SK-N-SH (cell line): ENCODE results near the gene S1PR5. TPM values are rescaled to one million over a fixed set of nuclear protein-coding genes. Genes with fewer than 3 reads are reported as not detected.
A peak's percentile ranks its signal among the peaks of the same experiment; 100 is the strongest.

Experiments
- CTCF ChIA-PET: fragments of 300-600, 350-600 bp; formaldehyde crosslinking; extraction: SDS; loops from one replicate; lab custom pipeline; 2021; lab: Yijun Ruan, JAX
- POLR2A ChIA-PET: fragments of 350-600 bp; sonication (Branson Sonifier 250); formaldehyde crosslinking; extraction: SDS; loops from one replicate; lab custom pipeline; 2020; ENCODE audit warnings: antibody characterized with exemption, inconsistent platforms; lab: Yijun Ruan, JAX
- DNase-seq: peaks from one replicate; pipeline ENCODE4 v3.0.0; 2012
- H2AFZ ChIP-seq: fragments of 200-600 bp; sonication (generic); 2 replicates; pipeline ENCODE4 v1.8.1; 2016; ENCODE audit warnings: antibody characterized with exemption, mild to moderate bottlenecking, low read depth
- H3F3A ChIP-seq: fragments of 200-600 bp; sonication (generic); replicated peaks from 2 replicates; pipeline ENCODE3; 2016; ENCODE audit warnings: antibody characterized with exemption, mild to moderate bottlenecking; ENCODE audit not compliant: insufficient read depth
- H3K27ac ChIP-seq, 2 experiments: fragments of 200-500 bp in 1 of 2; fragments of 200-600 bp in 1 of 2; sonication (Bioruptor generic) in 1 of 2; sonication (generic), shearing (Covaris generic) in 1 of 2; 2 replicates each; pipeline versions ENCODE4 v1.5.1 to v1.6.1; 2014 to 2016; ENCODE audit warnings: low read depth in 2 of 2, inconsistent platforms in 1 of 2, low read length in 1 of 2, mild to moderate bottlenecking in 1 of 2, mixed read lengths in 1 of 2
- H3K27me3 ChIP-seq: fragments of 200-600 bp; sonication (generic), shearing (Covaris generic); 2 replicates; pipeline ENCODE4 v1.6.1; 2016; ENCODE audit warnings: mixed run types; ENCODE audit not compliant: insufficient read depth
- H3K36me3 ChIP-seq, 2 experiments: fragments of 200-500 bp in 1 of 2; fragments of 200-600 bp in 1 of 2; sonication (Bioruptor generic) in 1 of 2; sonication (generic) in 1 of 2; replicated peaks in 1 of 2; 2 replicates each; pipeline versions ENCODE3 to v1.5.1; 2014 to 2016; ENCODE audit warnings: low read length in 1 of 2, mild to moderate bottlenecking in 1 of 2; ENCODE audit not compliant: insufficient read depth in 2 of 2, control insufficient read depth in 1 of 2
- H3K4me1 ChIP-seq, 2 experiments: fragments of 200-500 bp in 1 of 2; fragments of 200-600 bp in 1 of 2; sonication (Bioruptor generic) in 1 of 2; sonication (generic), shearing (Covaris generic) in 1 of 2; 2 replicates each; pipeline versions ENCODE4 v1.5.1 to v1.6.1; 2014 to 2016; ENCODE audit warnings: low read depth in 1 of 2, low read length in 1 of 2, mixed run types in 1 of 2; ENCODE audit not compliant: insufficient read depth in 2 of 2, control insufficient read depth in 1 of 2
- H3K4me2 ChIP-seq: fragments of 200-600 bp; sonication (generic), shearing (Covaris generic); 2 replicates; pipeline ENCODE4 v1.6.1; 2017; ENCODE audit warnings: mixed run types
- H3K4me3 ChIP-seq, 2 experiments: fragments of 200-500 bp in 1 of 2; fragments of 200-600 bp in 1 of 2; sonication (Bioruptor generic) in 1 of 2; sonication (generic), shearing (Covaris generic) in 1 of 2; 2 replicates each; pipeline versions ENCODE4 v1.5.1 to v1.8.1; 2014 to 2016; ENCODE audit warnings: low read depth in 2 of 2, inconsistent platforms in 1 of 2, low read length in 1 of 2, mild to moderate bottlenecking in 1 of 2, mixed read lengths in 1 of 2, moderate library complexity in 1 of 2
- H3K79me2 ChIP-seq: fragments of 200-600 bp; sonication (generic); 2 replicates; pipeline ENCODE4 v1.8.1; 2017; ENCODE audit warnings: mild to moderate bottlenecking; ENCODE audit not compliant: insufficient read depth
- H3K9ac ChIP-seq: fragments of 200-600 bp; sonication (generic); 2 replicates; pipeline ENCODE4 v1.6.1; 2017; ENCODE audit warnings: mixed run types
- H3K9me2 ChIP-seq: fragments of 200-600 bp; sonication (generic); 2 replicates; pipeline ENCODE4 v1.6.1; 2017; ENCODE audit warnings: mixed run types
- H3K9me3 ChIP-seq: fragments of 200-600 bp; sonication (generic); 2 replicates; pipeline ENCODE4 v1.6.1; 2017; ENCODE audit warnings: mixed run types, mild to moderate bottlenecking, moderate library complexity
- H4K20me1 ChIP-seq: fragments of 200-600 bp; sonication (generic); 2 replicates; pipeline ENCODE4 v1.6.1; 2017; ENCODE audit warnings: mild to moderate bottlenecking, mixed run types; ENCODE audit not compliant: insufficient read depth
- CHD2 ChIP-seq: fragments of 150-350 bp; IDR thresholded peaks from 2 replicates; pipeline ENCODE4 v1.6.1; 2018; ENCODE audit warnings: low read length; ENCODE audit not compliant: partially characterized antibody
- ELF1 ChIP-seq: IDR thresholded peaks from 2 replicates; pipeline ENCODE4 v1.4.0; 2012
- EP300 ChIP-seq, 2 experiments: IDR thresholded peaks; 2 replicates each; pipeline versions ENCODE4 v1.4.0 to v1.6.1; 2012; ENCODE audit warnings: borderline replicate concordance in 1 of 2, low read depth in 1 of 2, low read length in 1 of 2
- FOXJ3 ChIP-seq: sonication (generic); formaldehyde crosslinking; IDR thresholded peaks from 2 replicates; pipeline ENCODE4 v1.5.1; 2020; ENCODE audit warnings: mild to moderate bottlenecking, missing genetic modification reagents
- GABPA ChIP-seq: IDR thresholded peaks from 2 replicates; pipeline ENCODE4 v1.4.0; 2012; ENCODE audit warnings: low read depth, mild to moderate bottlenecking
- GATA2 ChIP-seq: sonication (generic); formaldehyde crosslinking; IDR thresholded peaks from 2 replicates; pipeline ENCODE4 v1.5.0; 2020; ENCODE audit warnings: mild to moderate bottlenecking, missing genetic modification reagents
- IRF3 ChIP-seq: fragments of 150-350 bp; IDR thresholded peaks from 2 replicates; pipeline ENCODE4 v1.6.1; 2016; ENCODE audit warnings: mild to moderate bottlenecking, low read depth, low read length
- MEF2A ChIP-seq: IDR thresholded peaks from 2 replicates; pipeline ENCODE4 v1.4.0; 2012; ENCODE audit warnings: low read depth, borderline replicate concordance
- MXI1 ChIP-seq: IDR thresholded peaks from 2 replicates; pipeline ENCODE4 v1.6.1; 2012; ENCODE audit warnings: mild to moderate bottlenecking, low read depth, low read length, improper control_type of control experiment
- NFIC ChIP-seq: IDR thresholded peaks from 2 replicates; pipeline ENCODE4 v1.4.0; 2012; ENCODE audit warnings: borderline replicate concordance
- NRF1 ChIP-seq: IDR thresholded peaks from 2 replicates; pipeline ENCODE4 v1.6.1; 2012; ENCODE audit warnings: low read depth, mild to moderate bottlenecking, low read length
- RCOR1 ChIP-seq: fragments of 150-350 bp; IDR thresholded peaks from 2 replicates; pipeline ENCODE4 v1.6.1; 2017; ENCODE audit warnings: antibody characterized with exemption, low read length
- RFX5 ChIP-seq: IDR thresholded peaks from 2 replicates; pipeline ENCODE4 v1.6.1; 2012; ENCODE audit warnings: mild to moderate bottlenecking, improper control_type of control experiment, low read length
- RXRA ChIP-seq: IDR thresholded peaks from 2 replicates; pipeline ENCODE4 v1.4.0; 2012; ENCODE audit warnings: low read depth, mild to moderate bottlenecking, borderline replicate concordance
- TAF1 ChIP-seq: IDR thresholded peaks from 2 replicates; pipeline ENCODE4 v1.6.1; 2012; ENCODE audit warnings: low read depth, mild to moderate bottlenecking, low read length, moderate library complexity, borderline replicate concordance
- TCF12 ChIP-seq: IDR thresholded peaks from 2 replicates; pipeline ENCODE4 v1.4.0; 2012
- YY1 ChIP-seq: IDR thresholded peaks from 2 replicates; pipeline ENCODE4 v1.4.0; 2012; ENCODE audit warnings: low read depth, mild to moderate bottlenecking
- ZBTB33 ChIP-seq: IDR thresholded peaks from 2 replicates; pipeline ENCODE4 v1.4.0; 2012; ENCODE audit warnings: low read depth, borderline replicate concordance
- WGBS: methylation state at CpG from one replicate; pipeline ENCODE4 v1.1.6; 2017; ENCODE audit warnings: low lambda C conversion rate; 5-methylcytosine and 5-hydroxymethylcytosine counted together
- polyA plus RNA-seq, 3 experiments: library from polyadenylated mRNA; depleted of rRNA; stranded (reverse); fragments of >200 nt; gene quantifications; 2 replicates each; pipeline ENCODE4 v1.2.3, GENCODE V29; 2012
- TF ChIP-seq, protein P1 (sequence below): fragments of 150-350 bp; IDR thresholded peaks from 2 replicates; pipeline ENCODE4 v1.6.1; 2017; ENCODE audit warnings: antibody characterized with exemption, low read length, low read depth, borderline replicate concordance
- TF ChIP-seq, protein P2 (sequence below): fragments of 200-600 bp; sonication (generic); IDR thresholded peaks from 2 replicates; pipeline ENCODE4 v1.6.1; 2017; ENCODE audit warnings: antibody characterized with exemption, mild to moderate bottlenecking, moderate library complexity
- TF ChIP-seq, protein P3 (sequence below): IDR thresholded peaks from 2 replicates; pipeline ENCODE4; 2012

Gene S1PR5
- polyA plus RNA-seq, 1 of the 3 experiments (the other 2 are of a cell fraction): 0.36 TPM

DNA sequence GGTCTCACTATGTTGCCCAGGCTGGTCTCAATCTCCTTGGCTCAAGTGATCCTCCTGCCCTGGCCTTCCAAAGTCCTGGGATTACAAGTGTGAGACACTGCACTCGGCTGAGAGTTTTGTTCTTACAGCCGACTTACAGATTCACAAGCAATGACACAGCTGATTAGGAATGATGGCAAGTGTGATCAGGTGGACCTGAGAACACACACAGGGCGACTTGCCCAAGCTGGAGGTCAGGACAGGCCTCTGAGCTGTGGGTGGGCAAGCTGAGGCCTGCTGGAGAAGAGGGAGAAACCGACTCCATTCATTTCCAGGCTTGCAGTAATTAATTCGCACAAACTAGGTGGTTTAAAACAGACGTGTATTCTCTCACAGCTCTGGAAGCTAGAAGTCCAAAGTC lies 18.4 kb upstream of the S1PR5 start:
- CTCF ChIA-PET: interaction anchor here (0.7 to 1.6 kb wide), 4 partner anchors 26 to 1022 kb away, joined by 3 to 5 read pairs (median 3); partner anchors contain the start of gene DNM2
- no peak for TF ChIP-seq MXI1
- no peak for TF ChIP-seq EP300 (IDR thresholded peaks at IDR 0.05; ENCODE audit: borderline replicate concordance in 1 of 2, low read depth in 1 of 2, low read length in 1 of 2)
- TF ChIP-seq, protein P1, sequence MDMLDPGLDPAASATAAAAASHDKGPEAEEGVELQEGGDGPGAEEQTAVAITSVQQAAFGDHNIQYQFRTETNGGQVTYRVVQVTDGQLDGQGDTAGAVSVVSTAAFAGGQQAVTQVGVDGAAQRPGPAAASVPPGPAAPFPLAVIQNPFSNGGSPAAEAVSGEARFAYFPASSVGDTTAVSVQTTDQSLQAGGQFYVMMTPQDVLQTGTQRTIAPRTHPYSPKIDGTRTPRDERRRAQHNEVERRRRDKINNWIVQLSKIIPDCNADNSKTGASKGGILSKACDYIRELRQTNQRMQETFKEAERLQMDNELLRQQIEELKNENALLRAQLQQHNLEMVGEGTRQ: no peak
- TF ChIP-seq YY1: no peak
- no peak for TF ChIP-seq FOXJ3 (CRISPR knock-in tag)
- TF ChIP-seq RCOR1: no peak
- no peak for TF ChIP-seq ZBTB33
- TF ChIP-seq IRF3: no peak
- no peak for TF ChIP-seq RFX5
- TF ChIP-seq NRF1: no peak
- DNase-seq: no peak

GRCh38 chr19:10533646-10534386 lies 16.6 kb upstream of the S1PR5 start:
- H4K20me1 ChIP-seq: no peaks in the 10 kb centered on the region
- H3K4me1 ChIP-seq: no peaks in the 10 kb centered on the region
- no peaks in the 10 kb centered on the region for H3K36me3 ChIP-seq
- H3F3A ChIP-seq: peaks cover 9% of the 10 kb centered on the region
- no peak for DNase-seq
- ChIA-PET POLR2A (no interaction called here), CTCF (interaction anchor here (1.0 to 4.4 kb wide), 4 partner anchors 8 to 166 kb away, joined by 3 to 18 read pairs (median 4); no protein-coding TSS in a partner anchor)
- no peaks in the 10 kb centered on the region for H3K79me2 ChIP-seq
- H3K9me2 ChIP-seq: no peaks in the 10 kb centered on the region
- no peaks in the 10 kb centered on the region for H3K9me3 ChIP-seq
- no peak overlapping the region for H3K4me3 ChIP-seq
- peaks cover 12% of the 10 kb centered on the region; the same call in 1 of the 2 replicates for H3K27me3 ChIP-seq
- peak overlapping the region; percentile 26 to 78; a peak in 3 of 4 replicates for H3K27ac ChIP-seq
- H3K9ac ChIP-seq: no peak overlapping the region
- H2AFZ ChIP-seq: peak overlapping the region; percentile 63; the same call in 1 of the 2 replicates
- H3K4me2 ChIP-seq: no peak overlapping the region
- 54% methylated on average over 10 of the region's 10 CpGs for WGBS
- no peak for TF ChIP-seq MEF2A
- TF ChIP-seq, protein P2, sequence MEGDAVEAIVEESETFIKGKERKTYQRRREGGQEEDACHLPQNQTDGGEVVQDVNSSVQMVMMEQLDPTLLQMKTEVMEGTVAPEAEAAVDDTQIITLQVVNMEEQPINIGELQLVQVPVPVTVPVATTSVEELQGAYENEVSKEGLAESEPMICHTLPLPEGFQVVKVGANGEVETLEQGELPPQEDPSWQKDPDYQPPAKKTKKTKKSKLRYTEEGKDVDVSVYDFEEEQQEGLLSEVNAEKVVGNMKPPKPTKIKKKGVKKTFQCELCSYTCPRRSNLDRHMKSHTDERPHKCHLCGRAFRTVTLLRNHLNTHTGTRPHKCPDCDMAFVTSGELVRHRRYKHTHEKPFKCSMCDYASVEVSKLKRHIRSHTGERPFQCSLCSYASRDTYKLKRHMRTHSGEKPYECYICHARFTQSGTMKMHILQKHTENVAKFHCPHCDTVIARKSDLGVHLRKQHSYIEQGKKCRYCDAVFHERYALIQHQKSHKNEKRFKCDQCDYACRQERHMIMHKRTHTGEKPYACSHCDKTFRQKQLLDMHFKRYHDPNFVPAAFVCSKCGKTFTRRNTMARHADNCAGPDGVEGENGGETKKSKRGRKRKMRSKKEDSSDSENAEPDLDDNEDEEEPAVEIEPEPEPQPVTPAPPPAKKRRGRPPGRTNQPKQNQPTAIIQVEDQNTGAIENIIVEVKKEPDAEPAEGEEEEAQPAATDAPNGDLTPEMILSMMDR: peak; percentile 16; the same call in 1 of the 2 replicates
- no peak for TF ChIP-seq NRF1
- no peak for TF ChIP-seq FOXJ3 (CRISPR knock-in tag)
- TF ChIP-seq TAF1: no peak
- no peak for TF ChIP-seq ELF1
- no peak for TF ChIP-seq GATA2 (CRISPR knock-in tag)
- TF ChIP-seq, protein P3, sequence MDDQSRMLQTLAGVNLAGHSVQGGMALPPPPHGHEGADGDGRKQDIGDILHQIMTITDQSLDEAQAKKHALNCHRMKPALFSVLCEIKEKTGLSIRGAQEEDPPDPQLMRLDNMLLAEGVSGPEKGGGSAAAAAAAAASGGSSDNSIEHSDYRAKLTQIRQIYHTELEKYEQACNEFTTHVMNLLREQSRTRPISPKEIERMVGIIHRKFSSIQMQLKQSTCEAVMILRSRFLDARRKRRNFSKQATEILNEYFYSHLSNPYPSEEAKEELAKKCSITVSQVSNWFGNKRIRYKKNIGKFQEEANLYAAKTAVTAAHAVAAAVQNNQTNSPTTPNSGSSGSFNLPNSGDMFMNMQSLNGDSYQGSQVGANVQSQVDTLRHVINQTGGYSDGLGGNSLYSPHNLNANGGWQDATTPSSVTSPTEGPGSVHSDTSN: peak; percentile 78
- TF ChIP-seq RXRA: no peak
- peak; percentile 34; the same call in 1 of the 2 replicates for TF ChIP-seq GABPA
- peak; percentile 11; the same call in 1 of the 2 replicates for TF ChIP-seq TCF12
- TF ChIP-seq NFIC: no peak
- TF ChIP-seq CHD2: no peak

More for the DNA sequence above, 18.4 kb upstream of the S1PR5 start:
- H3K4me3 ChIP-seq: no peak overlapping the region
- H3K9ac ChIP-seq: no peak overlapping the region
- H3K4me1 ChIP-seq: no peaks in the 10 kb centered on the region
- H2AFZ ChIP-seq: no peak overlapping the region
- no peak overlapping the region for H3K27ac ChIP-seq
- H3K9me3 ChIP-seq: no peaks in the 10 kb centered on the region
- POLR2A ChIA-PET: interaction anchor here (1.2 kb wide), 1 partner anchor 19 kb away, joined by 3 read pairs; the partner anchor contains the start of gene S1PR5
- no peaks in the 10 kb centered on the region for H3K79me2 ChIP-seq
- H3K27me3 ChIP-seq: peaks cover 22% of the 10 kb centered on the region; the same call in 1 of the 2 replicates
- no peaks in the 10 kb centered on the region for H3K36me3 ChIP-seq
- no peaks in the 10 kb centered on the region for H4K20me1 ChIP-seq
- no peaks in the 10 kb centered on the region for H3K9me2 ChIP-seq
- 58% methylated on average over 6 of the region's 6 CpGs for WGBS
- H3K4me2 ChIP-seq: no peak overlapping the region
- peaks cover 9% of the 10 kb centered on the region for H3F3A ChIP-seq
